ENCODE data around the gene CCDC57. TPM values are rescaled to one million over a fixed set of nuclear protein-coding genes. Genes with fewer than 3 reads are reported as not detected.

CCDC57 gene
- total RNA-seq, 1 experiment from 2014 or later = 36.6 TPM

- Histone ChIP-seq H3K36me3 (ENCODE audit: low read depth, low read length) (no peaks in the 10 kb centered on the region), H3K4me2 (ENCODE audit: low read length) (no peak overlapping the region), H3K9me2 (replicated peaks; ENCODE audit: low read length) (no peaks in the 10 kb centered on the region), H3K4me1 (ENCODE audit: insufficient read depth, low read length) (peaks cover 29% of the 10 kb centered on the region), H3F3A (ENCODE audit: low read length, unreplicated experiment) (peaks cover 4% of the 10 kb centered on the region), H3K9ac (ENCODE audit: low read length) (no peak overlapping the region), H3K4me3 (ENCODE audit: low read length) (no peak overlapping the region), H2AFZ (ENCODE audit: low read length) (no peak overlapping the region), H3K27ac (ENCODE audit: low read length) (no peak overlapping the region), H4K20me1 (ENCODE audit: low read length) (no peaks in the 10 kb centered on the region), H3K9me3 (ENCODE audit: low read length) (no peaks in the 10 kb centered on the region), H3K27me3 (ENCODE audit: low read length) (no peaks in the 10 kb centered on the region), H3K79me2 (ENCODE audit: low read length) (no peaks in the 10 kb centered on the region)
- no peak for ATAC-seq
- no peak for DNase-seq
- TF ChIP-seq CTCF (conservative IDR thresholded peaks at IDR 0.05; ENCODE audit: low read depth, low read length) (no peak), EZH2 (IDR thresholded peaks at IDR 0.05; ENCODE audit: low read length, unreplicated experiment) (no peak), EZH2phosphoT487 (IDR thresholded peaks at IDR 0.05; ENCODE audit: borderline replicate concordance, low read length) (no peak)
- BruUV-seq (replicated peaks) = no TSS peak
- CTCF ChIA-PET = no interaction called here
- POLR2A ChIA-PET (ENCODE audit: unreplicated experiment) = interaction anchor here (0.6 kb wide), 1 partner anchor 608 kb away, joined by 7 read pairs; the partner anchor contains the start of gene FN3KRP
- intact Hi-C loops (cut with micrococcal nuclease) = no loop called here
These were observed 103.6 kb downstream of the CCDC57 start for GRCh38 chr17:82108961-82109475.

GRCh38 chr17:82108496-82108945, 104.1 kb downstream of the CCDC57 start:
- CTCF ChIA-PET = no interaction called here
- ATAC-seq (no peak), DNase-seq (no peak)
- Histone ChIP-seq H3K27me3 (ENCODE audit: low read length) (no peaks in the 10 kb centered on the region), H3K9me3 (ENCODE audit: low read length) (no peaks in the 10 kb centered on the region), H3K9ac (ENCODE audit: low read length) (no peak overlapping the region), H3K9me2 (replicated peaks; ENCODE audit: low read length) (no peaks in the 10 kb centered on the region), H3F3A (ENCODE audit: low read length, unreplicated experiment) (peaks cover 4% of the 10 kb centered on the region), H3K36me3 (ENCODE audit: low read depth, low read length) (no peaks in the 10 kb centered on the region), H3K79me2 (ENCODE audit: low read length) (no peaks in the 10 kb centered on the region), H3K4me2 (ENCODE audit: low read length) (no peak overlapping the region), H3K4me3 (ENCODE audit: low read length) (no peak overlapping the region), H3K27ac (ENCODE audit: low read length) (no peak overlapping the region), H2AFZ (ENCODE audit: low read length) (no peak overlapping the region), H3K4me1 (ENCODE audit: insufficient read depth, low read length) (peaks cover 33% of the 10 kb centered on the region), H4K20me1 (ENCODE audit: low read length) (no peaks in the 10 kb centered on the region)
- BruUV-seq (replicated peaks) = no TSS peak
- TF ChIP-seq CTCF (conservative IDR thresholded peaks at IDR 0.05; ENCODE audit: low read depth, low read length) = no peak
- no peak for TF ChIP-seq EZH2 (IDR thresholded peaks at IDR 0.05; ENCODE audit: low read length, unreplicated experiment)
- no peak for TF ChIP-seq EZH2phosphoT487 (IDR thresholded peaks at IDR 0.05; ENCODE audit: borderline replicate concordance, low read length)
- POLR2A ChIA-PET (ENCODE audit: unreplicated experiment) = interaction anchor here (0.6 kb wide), 1 partner anchor 608 kb away, joined by 7 read pairs; the partner anchor contains the start of gene FN3KRP
- intact Hi-C loops (cut with micrococcal nuclease) = no loop called here

- H3K27ac ChIP-seq (ENCODE audit: low read length) = no peak overlapping the region
- H3K36me3 ChIP-seq (ENCODE audit: low read depth, low read length) = no peaks in the 10 kb centered on the region
- no peak overlapping the region for H3K4me2 ChIP-seq (ENCODE audit: low read length)
- no peaks in the 10 kb centered on the region for H3K27me3 ChIP-seq (ENCODE audit: low read length)
- H3K9me3 ChIP-seq (ENCODE audit: low read length) = no peaks in the 10 kb centered on the region
- ChIA-PET POLR2A (ENCODE audit: unreplicated experiment) (no interaction called here), CTCF (interaction anchor here (0.5 kb wide), 1 partner anchor 241 kb away, joined by 3 read pairs; no protein-coding TSS in a partner anchor)
- H3F3A ChIP-seq (ENCODE audit: low read length, unreplicated experiment) = peaks cover 4% of the 10 kb centered on the region
- H3K9me2 ChIP-seq (replicated peaks; ENCODE audit: low read length) = no peaks in the 10 kb centered on the region
- H3K9ac ChIP-seq (ENCODE audit: low read length) = no peak overlapping the region
- TF ChIP-seq EZH2 (IDR thresholded peaks at IDR 0.05; ENCODE audit: low read length, unreplicated experiment) (no peak), EZH2phosphoT487 (IDR thresholded peaks at IDR 0.05; ENCODE audit: borderline replicate concordance, low read length) (no peak), CTCF (conservative IDR thresholded peaks at IDR 0.05; ENCODE audit: low read depth, low read length) (no peak)
- no peaks in the 10 kb centered on the region for H3K79me2 ChIP-seq (ENCODE audit: low read length)
- ATAC-seq (no peak), DNase-seq (no peak)
- H4K20me1 ChIP-seq (ENCODE audit: low read length) = no peaks in the 10 kb centered on the region
- intact Hi-C loops (cut with micrococcal nuclease) = no loop called here
- peaks cover 33% of the 10 kb centered on the region for H3K4me1 ChIP-seq (ENCODE audit: insufficient read depth, low read length)
- H2AFZ ChIP-seq (ENCODE audit: low read length) = no peak overlapping the region
- no TSS peak for BruUV-seq (replicated peaks)
- no peak overlapping the region for H3K4me3 ChIP-seq (ENCODE audit: low read length)
These were observed 104.6 kb downstream of the CCDC57 start for GRCh38 chr17:82108038-82108437.
